Retinal pigment epithelial cell (primary cell): ENCODE measurements around the gene DIAPH1.

Source experiments
- DNase-seq: peaks from one replicate; pipeline ENCODE4 v3.0.0-alpha.2; 2010; ENCODE audit warnings: low read depth
- H3K4me3 ChIP-seq: 2 replicates; pipeline ENCODE4 v1.5.1; 2011; ENCODE audit warnings: mild to moderate bottlenecking, low read length, control low read depth, moderate library complexity
- CTCF ChIP-seq: conservative IDR thresholded peaks from 2 replicates; pipeline ENCODE4 v1.5.1; 2011; ENCODE audit warnings: low read depth, low read length, control low read depth, inconsistent platforms

The DIAPH1 gene

DNA sequence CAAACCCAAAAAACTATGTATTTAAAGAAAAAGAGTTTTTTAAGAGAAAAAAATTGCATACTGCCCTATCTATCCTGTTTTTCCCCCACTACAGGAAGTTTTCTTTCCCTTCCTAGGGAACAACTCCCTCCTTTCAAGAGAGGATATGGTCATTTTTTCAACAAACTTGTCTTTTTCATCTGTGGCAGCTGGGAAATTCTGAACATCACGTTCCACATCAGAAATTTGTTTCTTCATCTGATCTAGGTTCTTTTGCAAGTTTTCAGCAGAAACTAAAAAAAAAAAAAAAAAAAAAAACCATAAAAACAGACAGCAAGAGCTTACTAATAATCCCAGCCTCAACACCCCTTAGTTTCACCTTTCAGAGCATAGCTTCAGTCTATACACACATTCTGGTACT, 91.4 kb downstream of the DIAPH1 start:
- H3K4me3 ChIP-seq = no peak overlapping the region
- TF ChIP-seq CTCF = no peak
- no peak for DNase-seq

GRCh38 chr5:141525653-141526052, 93.1 kb downstream of the DIAPH1 start:
- TF ChIP-seq CTCF = no peak
- no peak overlapping the region for H3K4me3 ChIP-seq
- DNase-seq = no peak

DNA sequence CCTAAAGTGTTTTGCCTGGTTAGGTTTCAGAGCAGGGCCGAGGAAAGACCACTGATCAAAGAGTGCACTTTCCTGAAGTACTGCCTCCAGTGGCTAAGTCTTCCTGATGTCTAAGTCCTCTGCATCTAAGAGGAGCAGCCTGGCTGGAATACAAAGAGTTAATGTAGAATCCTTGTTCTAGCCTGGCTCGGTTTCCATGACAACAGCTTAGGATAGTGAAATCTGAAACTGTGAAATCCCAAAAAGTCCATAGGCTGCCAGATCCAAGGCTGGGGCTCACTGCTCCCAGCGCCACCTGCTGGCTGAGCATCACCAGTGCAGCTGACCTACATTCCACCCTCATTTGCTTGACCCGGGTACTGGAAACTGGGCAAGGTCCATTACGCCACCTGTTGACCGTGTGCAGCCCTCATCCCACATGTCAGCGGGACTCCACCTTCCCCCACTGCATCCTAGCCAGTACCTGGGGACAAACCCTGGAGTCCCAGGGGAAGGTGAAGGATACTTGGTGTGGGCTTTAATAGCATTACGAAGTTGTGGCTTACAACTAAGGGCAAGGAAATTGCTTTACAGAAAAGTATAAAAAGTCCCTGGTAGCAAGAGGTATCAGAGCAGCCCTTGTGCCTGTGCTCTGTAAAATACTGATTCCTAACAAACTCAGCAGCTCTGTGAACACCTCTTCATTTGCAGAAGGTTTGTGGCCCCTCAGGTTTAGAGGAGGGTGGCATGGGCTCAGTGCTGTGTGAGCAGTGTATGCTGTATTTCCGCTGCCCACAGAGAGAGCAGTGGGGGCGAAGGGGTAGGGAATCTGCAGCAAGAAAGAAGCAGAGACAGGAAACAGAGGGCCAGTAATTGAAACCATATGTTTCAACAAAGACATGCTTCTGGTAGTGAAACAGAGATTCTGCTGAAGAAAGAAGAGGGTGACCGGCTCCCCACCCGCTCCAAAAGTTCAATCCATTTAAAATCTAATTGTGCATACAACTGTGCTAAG, 93.9 kb downstream of the DIAPH1 start:
- TF ChIP-seq CTCF = peak; percentile 100
- peak; percentile 93 for DNase-seq
- no peak overlapping the region for H3K4me3 ChIP-seq

GRCh38 chr5:141523991-141524390, 94.8 kb downstream of the DIAPH1 start:
- DNase-seq = no peak
- no peak overlapping the region for H3K4me3 ChIP-seq
- no peak for TF ChIP-seq CTCF

- no peak for DNase-seq
- TF ChIP-seq CTCF = no peak
Measured at GRCh38 chr5:141522301-141522700, 96.5 kb downstream of the DIAPH1 start.

DNA sequence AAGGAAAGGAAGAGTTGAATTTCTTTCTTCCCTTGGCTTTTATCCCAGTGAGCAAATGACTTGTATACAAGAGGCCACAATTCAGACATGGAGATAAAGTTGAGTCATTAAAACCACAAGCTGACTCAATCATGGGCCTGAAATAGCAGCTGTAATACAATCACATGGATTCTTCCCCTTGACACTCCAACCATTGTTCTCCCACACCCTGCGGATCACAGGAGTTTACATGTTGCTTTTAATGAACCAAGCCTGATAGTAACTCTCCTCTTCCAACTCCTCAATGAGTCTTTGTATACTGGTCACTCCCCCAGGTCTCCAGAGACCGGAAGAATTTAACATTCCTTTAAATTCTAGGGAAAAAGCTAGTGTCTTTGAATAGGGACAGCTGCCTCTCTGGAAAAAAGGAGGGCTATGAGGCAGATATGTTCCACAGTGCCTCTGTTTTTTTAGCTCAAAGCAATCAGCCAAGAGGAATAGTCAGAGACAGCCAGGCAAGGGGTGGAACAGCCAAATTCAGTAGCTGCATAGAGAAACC, 97.5 kb downstream of the DIAPH1 start:
- DNase-seq = peak; percentile 100
- TF ChIP-seq CTCF = no peak
- no peak overlapping the region for H3K4me3 ChIP-seq

More at GRCh38 chr5:141522301-141522700, 96.5 kb downstream of the DIAPH1 start:
- H3K4me3 ChIP-seq = no peak overlapping the region
